Fibroblast of mammary gland (primary cell): ENCODE data around the gene RPL19.
A peak's percentile ranks its signal among the peaks of the same experiment; 100 is the strongest.

ENCODE experiments used
- DNase-seq: peaks from one replicate; pipeline ENCODE4 v3.0.0-alpha.2; 2010; ENCODE audit warnings: low read depth
- H3K4me3 ChIP-seq: 2 replicates; pipeline ENCODE4 v1.5.1; 2011; ENCODE audit warnings: low read depth, mild to moderate bottlenecking, low read length, moderate library complexity; ENCODE audit not compliant: control insufficient read depth
- TF ChIP-seq, protein P1 (sequence below): conservative IDR thresholded peaks from 2 replicates; pipeline ENCODE4 v1.5.1; 2011; ENCODE audit warnings: low read depth, low read length, inconsistent platforms; ENCODE audit not compliant: control insufficient read depth, insufficient read depth

The RPL19 gene

DNA sequence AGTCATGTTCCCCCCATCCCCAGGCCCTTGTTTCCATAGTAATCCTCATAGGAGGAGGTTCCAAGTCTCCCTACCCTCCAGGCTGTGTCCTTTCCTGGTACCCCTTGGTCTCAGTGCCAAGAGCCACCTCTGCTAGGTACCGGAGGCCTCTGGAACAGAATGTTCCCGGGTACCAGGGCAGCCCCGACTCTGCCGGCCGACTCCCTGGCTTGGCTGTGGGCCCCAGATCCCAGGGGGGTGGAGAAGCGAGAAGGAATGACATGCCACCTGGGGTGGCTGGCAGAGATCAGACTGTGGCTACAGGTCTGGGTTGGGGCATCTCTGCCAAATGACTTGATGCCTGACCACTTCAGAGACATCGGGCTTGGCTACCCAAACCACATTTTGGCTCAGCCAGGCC, 22.1 kb downstream of the RPL19 start:
- H3K4me3 ChIP-seq: no peak overlapping the region
- TF ChIP-seq, protein P1, sequence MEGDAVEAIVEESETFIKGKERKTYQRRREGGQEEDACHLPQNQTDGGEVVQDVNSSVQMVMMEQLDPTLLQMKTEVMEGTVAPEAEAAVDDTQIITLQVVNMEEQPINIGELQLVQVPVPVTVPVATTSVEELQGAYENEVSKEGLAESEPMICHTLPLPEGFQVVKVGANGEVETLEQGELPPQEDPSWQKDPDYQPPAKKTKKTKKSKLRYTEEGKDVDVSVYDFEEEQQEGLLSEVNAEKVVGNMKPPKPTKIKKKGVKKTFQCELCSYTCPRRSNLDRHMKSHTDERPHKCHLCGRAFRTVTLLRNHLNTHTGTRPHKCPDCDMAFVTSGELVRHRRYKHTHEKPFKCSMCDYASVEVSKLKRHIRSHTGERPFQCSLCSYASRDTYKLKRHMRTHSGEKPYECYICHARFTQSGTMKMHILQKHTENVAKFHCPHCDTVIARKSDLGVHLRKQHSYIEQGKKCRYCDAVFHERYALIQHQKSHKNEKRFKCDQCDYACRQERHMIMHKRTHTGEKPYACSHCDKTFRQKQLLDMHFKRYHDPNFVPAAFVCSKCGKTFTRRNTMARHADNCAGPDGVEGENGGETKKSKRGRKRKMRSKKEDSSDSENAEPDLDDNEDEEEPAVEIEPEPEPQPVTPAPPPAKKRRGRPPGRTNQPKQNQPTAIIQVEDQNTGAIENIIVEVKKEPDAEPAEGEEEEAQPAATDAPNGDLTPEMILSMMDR: no peak
- no peak for DNase-seq

DNA sequence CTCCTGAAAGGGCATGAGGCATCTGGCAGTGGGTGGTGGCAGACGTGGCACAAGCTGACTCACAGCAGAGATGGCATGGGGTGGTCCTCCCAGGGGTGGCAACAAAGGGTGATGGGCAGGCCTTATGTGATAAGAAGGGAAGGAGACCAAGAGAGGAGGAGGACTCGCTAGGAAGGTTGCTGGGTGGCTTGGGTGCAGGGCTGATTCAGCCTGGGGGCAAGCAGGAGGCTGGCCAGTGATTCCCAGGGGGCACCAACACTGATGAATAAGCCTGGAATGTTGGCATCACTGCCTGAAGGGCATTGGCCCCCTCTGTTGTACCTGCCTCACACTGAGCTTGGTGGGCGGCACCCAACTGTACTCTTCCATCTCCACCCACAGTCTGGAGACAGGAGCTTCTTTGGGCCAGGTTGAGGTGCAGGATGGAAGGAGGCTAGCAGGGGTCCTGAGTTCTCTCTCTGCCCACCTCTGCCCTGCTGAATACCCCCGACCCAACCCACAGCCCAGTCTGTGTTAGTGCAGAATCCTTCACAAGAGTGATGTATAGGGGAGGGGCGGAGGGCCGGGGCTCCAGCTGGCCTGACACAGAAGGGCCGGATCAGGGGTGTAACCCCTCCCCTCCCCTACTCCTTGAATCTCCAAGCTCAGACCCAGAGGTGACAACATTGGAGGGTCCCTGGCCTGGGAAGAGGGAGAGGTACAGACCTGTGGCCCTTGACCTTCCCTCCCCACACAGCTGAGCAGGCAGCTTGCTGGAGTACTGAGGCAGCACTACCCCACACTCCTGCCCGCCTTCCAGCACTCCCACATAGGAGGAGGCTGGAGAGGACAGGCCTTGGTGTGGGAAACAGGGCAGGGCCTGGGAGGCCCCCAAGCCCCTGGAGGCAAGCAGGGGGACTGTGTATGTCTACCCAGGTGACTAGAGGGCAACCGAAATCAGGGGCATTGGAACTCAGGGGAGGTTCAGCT, 23.1 kb downstream of the RPL19 start:
- no peak overlapping the region for H3K4me3 ChIP-seq
- TF ChIP-seq, protein P1: no peak
- no peak for DNase-seq

DNA sequence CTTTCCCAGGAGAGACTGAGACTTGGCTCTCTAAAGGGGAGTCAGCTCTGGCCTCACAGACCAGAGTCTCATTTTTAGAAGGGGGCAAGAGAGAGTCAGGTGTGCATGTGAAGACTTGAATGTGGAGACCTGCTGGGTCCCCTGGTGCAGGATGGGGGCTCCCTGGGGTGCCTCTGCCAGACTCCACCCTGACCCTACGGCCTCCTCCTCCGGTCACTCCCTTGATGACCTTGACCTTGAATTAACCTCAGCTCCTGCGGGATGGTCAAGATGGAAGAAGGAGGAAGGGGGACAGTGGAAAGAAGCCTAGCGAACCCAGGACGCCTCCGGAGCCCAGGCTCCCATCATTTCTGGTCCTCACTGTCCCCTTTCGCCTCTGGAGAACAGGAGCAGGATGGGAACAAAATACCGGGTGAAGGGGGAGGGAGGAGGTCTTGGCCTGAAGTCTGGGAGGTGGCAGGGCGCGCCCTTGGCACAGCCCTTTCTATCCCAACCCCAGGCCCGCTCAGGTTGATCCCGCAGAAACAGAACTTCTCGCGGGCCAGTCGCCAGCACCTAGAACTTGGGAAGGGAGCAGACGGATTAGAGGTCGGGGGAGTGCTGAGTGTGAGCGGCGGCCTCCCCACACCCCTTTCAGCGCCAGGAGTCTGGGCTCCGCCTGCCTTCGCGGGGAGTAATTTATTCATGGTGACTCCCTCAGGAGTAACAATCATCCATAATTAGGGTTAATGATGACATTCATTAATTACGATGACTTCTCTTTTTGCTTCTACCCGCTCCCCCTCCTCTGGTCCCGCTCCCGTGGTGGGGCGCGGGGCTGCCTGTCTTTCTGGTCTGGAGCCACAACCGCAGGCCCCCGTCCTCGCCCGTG, 24.1 kb downstream of the RPL19 start:
- no peak for DNase-seq
- no peak overlapping the region for H3K4me3 ChIP-seq
- TF ChIP-seq, protein P1: no peak

DNA sequence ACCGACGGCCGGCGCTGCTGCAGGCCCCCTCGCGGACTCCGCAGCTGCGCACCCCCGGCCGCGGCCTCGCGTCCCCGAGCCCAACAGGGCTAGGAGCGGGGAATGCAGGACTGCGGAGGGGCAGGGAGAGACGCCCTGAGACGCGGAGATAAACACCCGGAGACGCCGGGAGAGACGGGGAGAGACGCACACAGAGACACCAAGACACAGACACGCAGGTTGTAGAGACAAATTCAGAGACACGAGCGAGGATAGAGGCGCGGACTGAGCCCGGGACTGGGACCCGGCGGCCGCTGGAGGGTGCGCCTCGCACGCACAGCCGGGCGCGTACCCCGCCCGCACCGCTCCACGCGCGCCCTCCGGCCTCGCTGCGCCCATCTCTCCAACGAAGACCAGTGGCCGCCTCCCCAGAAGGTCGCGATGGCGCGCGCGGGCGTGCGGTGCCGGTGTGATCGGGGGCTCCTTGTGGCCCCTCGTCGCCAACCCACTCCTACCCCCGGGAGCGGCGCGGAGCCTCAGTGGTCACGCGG, 24.8 kb downstream of the RPL19 start:
- no peak overlapping the region for H3K4me3 ChIP-seq
- DNase-seq: no peak

DNA sequence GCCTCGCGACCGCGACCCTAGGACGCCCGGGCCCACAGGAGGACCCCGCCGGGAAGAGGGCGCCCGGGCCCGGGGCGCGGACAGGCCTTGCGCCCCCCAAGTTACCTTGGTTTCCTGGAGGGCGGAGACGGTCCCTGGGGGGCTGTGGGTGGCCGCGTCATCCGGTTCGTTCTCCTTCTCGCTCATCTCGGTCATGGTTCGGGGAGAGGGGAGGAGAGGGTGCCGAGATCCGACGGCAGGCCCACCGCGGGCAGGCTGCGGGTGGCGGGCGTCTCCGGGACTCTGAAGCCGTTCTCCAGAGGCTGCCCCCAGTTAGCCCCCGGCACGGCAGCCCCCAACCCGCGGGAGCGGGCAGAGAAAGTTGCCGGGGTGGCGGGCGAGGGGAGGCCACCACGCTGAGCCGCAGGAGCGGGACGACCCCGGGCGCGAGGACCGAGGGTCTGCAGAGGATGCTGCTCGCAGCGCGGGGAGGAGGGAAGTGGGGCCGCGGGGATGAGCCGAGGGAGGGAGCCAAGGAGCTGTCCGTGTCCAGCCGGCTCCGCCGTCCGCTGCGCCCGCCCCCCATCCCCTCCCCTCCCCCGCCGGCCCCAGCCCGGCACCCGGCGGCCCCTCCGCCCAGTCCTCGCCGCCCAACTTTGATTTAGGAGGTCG, 25.4 kb downstream of the RPL19 start, which contains the start of gene STAC2:
Gene STAC2, minus strand, starts transcription at position 638 of the 651 bp plus-strand sequence. Its CDS starts 443 bp downstream, at position 195.
- TF ChIP-seq, protein P1: no peak
- DNase-seq: no peak
- peak within 1 kb of the TSS; percentile 34 for H3K4me3 ChIP-seq

More for the DNA sequence above, 24.8 kb downstream of the RPL19 start:
- TF ChIP-seq, protein P1: no peak
